Measurements from ENCODE around the gene UBE4A.
"Not testable (repeated sequence)": the region's sequence is repeated elsewhere in the genome, so short reads cannot be mapped to it uniquely, and the experiment has no call there.

Gene UBE4A

GRCh38 chr11:118406599-118407166 lies 47.3 kb downstream of the UBE4A start:
- DNase-seq, result no peak

DNA sequence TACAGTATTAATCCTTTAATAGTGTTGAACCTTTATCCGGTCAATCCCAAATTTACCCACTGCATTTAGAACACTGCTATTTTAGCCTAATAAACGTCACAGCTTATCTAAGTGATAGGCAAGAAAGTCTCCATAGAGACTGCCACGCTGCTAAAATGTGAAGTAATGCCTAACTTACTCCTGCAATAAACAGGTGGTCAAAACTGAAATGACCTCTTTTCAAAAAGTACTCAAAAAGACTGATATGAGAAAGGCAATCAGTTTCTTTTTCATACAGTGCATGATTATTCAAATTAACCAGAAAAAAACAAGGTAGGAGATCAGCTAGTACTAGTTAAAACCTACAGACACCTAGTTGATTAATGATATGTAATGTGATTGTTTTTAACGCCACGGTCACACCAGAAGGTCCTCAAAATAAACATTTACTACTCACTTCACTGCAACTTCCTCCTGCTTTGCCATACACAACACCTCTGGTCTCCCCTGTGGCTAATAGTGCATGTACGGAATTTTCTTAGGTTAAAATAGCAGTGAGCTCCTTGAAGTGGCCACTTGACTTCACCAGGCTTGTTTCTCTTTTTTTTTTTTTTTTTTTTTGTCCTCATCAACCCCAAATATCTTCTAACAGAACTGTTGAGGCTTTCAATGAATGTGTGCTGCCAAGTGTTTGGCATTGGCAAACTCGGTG lies 50.8 kb downstream of the UBE4A start:
- DNase-seq, result no peak

GRCh38 chr11:118411530-118411929 lies 52.1 kb downstream of the UBE4A start:
- DNase-seq, result no peak

DNA sequence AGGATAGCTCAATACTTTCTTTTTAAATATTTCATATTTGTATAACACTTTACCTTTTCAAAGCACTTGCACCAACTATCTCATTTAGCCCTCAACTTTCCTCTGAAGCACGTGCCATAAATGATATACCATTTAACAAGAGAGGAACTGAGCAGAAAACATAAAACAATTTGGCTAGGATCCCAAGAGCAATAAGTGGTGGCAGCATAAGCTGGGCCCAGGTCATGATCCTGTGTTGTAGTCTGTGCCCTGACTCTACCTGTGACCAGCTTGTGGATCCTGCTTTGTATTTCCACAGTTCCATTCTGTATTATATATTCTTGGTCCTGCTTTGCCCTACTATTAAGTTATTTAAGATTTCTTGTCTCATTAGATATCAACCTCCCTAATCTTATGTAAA lies 53.5 kb downstream of the UBE4A start:
- no peak for DNase-seq

DNA sequence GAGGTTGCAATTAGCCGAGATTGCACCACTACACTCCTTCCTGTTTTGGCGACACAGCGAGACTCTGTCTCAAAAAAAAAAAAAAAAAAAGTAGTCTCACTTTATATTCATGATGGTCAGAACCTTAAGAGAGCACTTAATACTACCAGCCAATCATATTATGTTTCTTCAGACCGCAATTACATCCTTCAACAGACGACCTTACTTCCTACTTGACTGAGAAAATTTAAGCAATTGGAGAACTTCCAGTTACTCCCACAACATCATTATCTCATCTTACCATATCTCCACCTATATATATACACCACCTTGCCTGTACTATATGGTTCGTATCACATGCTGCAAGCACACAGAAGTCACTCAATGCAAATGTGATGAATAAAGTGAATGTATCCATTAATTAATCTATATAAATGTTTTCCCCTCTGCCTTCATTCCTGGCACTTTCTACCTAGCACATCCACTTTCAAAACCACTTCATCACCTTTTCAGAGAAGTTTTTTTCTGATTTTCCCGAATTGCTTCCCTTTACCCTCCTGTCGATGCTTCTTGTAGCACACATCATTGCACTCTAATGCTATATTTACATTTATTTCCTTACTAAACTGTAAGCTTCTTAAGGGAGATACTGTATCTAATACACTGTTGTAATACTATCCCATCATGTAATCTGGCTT lies 55.8 kb downstream of the UBE4A start:
- no peak for DNase-seq

GRCh38 chr11:118415739-118416068 lies 56.3 kb downstream of the UBE4A start:
- no peak for DNase-seq

DNA sequence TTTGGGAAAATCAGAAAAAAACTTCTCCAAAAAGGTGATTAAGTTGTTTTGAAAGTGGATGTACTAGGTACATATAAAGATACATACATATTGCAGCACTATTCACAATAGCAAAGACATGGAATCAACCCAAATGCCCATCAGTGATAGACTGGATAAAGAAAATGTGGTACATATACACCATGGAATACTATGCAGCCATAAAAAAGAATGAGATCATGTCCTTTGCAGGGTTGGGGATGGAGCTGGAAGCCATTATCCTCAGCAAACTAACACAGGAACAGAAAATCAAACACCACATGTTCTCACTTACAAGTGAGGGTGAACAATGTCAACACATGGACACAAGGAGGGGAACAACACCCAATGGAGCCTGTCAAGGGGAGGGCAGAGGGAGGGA lies 57.5 kb downstream of the UBE4A start:
- not testable (repeated sequence) for DNase-seq

- no peak for DNase-seq
These were observed 58.4 kb downstream of the UBE4A start for GRCh38 chr11:118417801-118418200.

- DNase-seq, result no peak
These were observed 59.4 kb downstream of the UBE4A start for GRCh38 chr11:118418766-118419165.

GRCh38 chr11:118427707-118428106 lies 68.3 kb downstream of the UBE4A start:
- no peak for DNase-seq

DNA sequence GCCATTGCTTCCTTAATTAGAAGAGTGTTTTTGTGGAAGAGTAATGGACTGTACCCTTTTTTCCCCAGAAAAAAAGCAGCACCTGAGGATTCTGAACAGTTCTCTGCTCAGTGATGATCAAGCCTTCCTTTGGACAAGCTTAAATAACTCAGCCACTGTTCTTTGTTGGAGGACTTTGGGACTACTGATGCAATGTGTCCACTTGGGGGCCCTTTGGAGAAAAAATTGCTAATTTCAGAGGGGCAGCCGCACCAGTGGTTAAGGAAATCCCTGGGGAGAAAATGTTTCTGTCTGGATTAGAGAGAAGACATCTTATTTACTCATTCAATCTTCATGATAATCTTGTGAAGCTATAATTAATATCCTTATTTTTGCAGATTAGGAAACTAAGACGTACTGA lies 71.6 kb downstream of the UBE4A start:
- DNase-seq, result no peak

GRCh38 chr11:118434123-118434552 lies 74.7 kb downstream of the UBE4A start:
- no peak for DNase-seq

- peak; percentile 50 for DNase-seq
These were observed 75.3 kb downstream of the UBE4A start for GRCh38 chr11:118434553-118435289.

DNA sequence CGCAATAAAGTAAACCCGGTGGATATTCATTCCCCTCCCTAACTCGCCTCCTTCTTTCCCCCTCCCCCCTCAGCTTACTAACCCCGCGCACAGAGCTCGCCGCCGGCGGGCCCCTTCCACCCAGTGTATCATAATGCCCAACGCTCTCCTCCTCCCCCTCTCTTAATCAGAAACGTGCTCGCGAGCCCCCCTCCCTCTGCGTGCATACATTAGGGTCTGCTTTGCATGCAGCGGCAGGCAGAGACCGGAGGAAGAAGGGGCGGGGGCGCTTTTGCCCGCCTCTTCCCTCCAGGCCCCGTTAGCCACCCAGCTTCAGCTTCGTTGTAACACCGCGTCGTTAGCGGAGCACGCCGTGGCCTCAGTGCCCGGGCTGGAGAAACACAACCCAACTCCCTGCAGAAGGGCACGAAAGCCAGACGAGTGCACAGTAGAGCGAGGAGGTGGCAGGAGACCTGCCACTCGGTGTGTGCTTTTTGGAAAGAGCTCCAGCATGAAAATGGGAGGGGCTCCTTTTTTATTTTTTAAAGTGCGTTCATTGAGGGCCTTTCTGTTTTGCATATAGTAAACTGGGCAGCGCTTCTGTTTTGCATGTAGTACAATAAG lies 76.0 kb downstream of the UBE4A start:
- DNase-seq, result peak; percentile 65

GRCh38 chr11:118435893-118436624 lies 76.7 kb downstream of the UBE4A start, which contains the start of gene KMT2A:
TSS of gene KMT2A (plus strand) at chr11:118436492. CDS start at chr11:118436513, 21 bp downstream.
- peak; percentile 91 for DNase-seq

GRCh38 chr11:118436639-118437207 lies 77.3 kb downstream of the UBE4A start:
- peak; percentile 60 for DNase-seq

DNA sequence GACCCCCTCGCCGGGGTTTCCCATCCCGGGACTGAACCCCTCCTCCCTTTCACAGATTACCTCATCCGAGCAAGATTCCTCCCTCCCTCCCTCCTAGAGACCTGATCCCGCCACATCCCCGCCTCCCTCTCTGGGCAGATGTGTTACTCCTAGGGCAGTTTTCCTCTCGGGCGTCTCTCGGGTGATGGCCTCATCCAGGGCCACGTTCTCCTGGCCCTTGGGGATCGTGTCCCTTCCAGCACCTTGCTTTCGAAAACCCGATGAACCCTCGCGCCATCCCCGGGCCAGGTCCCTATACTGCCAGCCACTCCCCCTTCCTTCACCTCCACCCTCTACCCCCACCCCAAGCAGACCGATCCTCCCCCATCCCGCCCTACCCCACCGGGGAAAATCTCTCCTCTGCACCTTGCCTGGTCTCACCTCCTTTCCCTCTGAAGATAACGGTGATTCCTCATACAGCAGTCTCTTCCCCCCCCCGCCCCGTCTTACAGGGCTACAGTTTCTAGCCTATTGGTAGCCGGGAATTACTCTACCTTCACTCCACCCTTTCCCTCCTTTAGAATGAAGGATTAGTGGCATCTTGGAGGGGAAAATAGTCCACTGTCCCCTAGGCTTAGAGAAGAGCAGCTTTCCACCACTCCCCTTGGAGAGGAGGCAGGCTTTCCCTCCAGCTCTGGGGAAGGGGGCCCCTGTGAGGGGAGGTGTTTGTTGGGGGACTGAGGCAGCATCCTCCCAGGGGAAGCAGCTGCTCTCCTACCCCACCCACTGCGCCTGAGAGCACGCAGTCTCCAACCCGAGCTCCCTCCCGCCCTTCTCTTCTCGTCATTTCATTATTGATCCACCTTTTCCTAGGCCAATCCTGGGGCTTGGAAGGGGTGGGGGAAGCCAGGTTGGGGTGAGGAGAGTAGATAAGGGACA lies 78.1 kb downstream of the UBE4A start:
- peak; percentile 51 for DNase-seq

DNA sequence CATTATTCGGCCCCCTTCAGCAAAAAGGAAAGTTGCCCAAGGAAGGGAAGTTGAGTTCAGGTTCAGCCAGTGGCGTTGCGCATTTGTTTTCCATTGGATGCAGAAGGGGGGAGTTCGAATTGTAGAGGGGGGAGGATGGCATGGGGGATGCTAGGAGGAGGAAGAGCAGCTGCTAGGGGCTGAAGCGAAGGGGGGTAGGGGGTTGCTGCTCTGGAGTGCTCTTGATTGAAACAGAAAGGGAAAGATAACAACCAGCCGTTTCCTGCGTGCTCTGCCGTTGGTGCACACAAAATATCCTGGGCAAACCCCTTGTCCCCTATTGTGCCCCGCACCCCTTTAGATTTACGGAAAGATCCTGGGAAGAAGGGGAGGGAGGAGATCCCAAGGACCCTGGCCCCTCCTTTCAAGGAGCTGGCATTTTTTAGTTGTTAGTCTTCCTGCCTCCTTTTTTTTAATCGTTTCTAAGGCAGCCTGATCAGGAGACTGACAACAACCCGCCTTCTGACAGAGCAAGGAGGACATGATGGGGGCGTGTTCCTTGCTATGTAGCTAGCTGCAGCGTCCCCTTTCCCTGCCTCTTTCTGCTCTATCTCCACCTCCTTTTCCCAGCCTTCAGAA lies 79.0 kb downstream of the UBE4A start:
- DNase-seq, result peak; percentile 53

GRCh38 chr11:118439646-118440045 lies 80.2 kb downstream of the UBE4A start:
- DNase-seq, result no peak

DNA sequence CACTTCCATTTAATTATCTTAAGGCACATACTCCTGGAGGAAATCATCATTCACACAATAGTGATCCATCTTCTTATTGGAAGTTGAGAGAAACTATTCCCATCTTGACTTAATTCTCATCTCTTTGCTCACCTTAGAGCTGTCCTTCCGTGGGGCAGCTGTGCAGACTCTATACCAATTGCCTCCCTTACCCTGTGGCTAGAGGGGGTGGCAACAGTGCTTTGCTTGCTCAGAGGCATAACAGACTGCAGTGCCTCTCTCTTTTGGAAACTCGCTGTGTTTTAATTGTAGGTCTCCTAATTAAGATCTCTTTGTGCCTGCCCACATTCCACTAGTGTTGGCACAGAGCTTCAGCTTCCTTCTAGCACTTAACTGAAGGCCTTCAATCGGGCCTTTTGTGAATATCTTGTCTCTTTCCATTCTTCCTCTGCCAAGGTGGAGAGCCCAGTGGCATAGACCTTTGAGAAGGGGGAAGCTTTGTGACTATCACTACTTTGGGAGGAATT lies 82.4 kb downstream of the UBE4A start:
- peak; percentile 18 for DNase-seq

Data from activated naive CD4-positive, alpha-beta T cell treated with Interleukin-2 at 50 U/mL for 16 hours (primary cell).